Measurements from ENCODE around the gene ECE2. TPM values are rescaled to one million over a fixed set of nuclear protein-coding genes. Genes with fewer than 3 reads are reported as not detected.

Gene ECE2
- total and polyA plus RNA-seq, 10 of the 15 experiments (the other 5 are each of a cell fraction or from before 2014, with no cell fraction given): not detected

- Histone ChIP-seq H3K4me2 (ENCODE audit: control insufficient read depth, insufficient read depth) (no peak overlapping the region), H4K20me1 (ENCODE audit: control insufficient read depth, insufficient read depth) (no peaks in the 10 kb centered on the region; the same call in 1 of the 2 replicates), H3K27me3 (replicated peaks in 1 of 2; ENCODE audit: control insufficient read depth in 2 of 2, insufficient read depth in 2 of 2, low read length in 1 of 2) (no peaks in the 10 kb centered on the region), H3K9ac (ENCODE audit: control insufficient read depth, insufficient read depth, low read length) (no peak overlapping the region), H3K9me3 (replicated peaks; ENCODE audit: control insufficient read depth, insufficient read depth, low read length) (no peaks in the 10 kb centered on the region), H3K4me1 (ENCODE audit: control insufficient read depth, insufficient read depth, low read length) (no peaks in the 10 kb centered on the region), H2AFZ (ENCODE audit: control insufficient read depth, low read depth, low read length) (no peak overlapping the region), H3K27ac (ENCODE audit: control insufficient read depth, insufficient read depth) (no peak overlapping the region), H3K4me3 (no peak overlapping the region), H3K79me2 (ENCODE audit: control insufficient read depth, insufficient read depth, low read length) (no peaks in the 10 kb centered on the region; the same call in 1 of the 2 replicates), H3K36me3 (ENCODE audit: control insufficient read depth in 2 of 2, insufficient read depth in 2 of 2, low read length in 1 of 2) (peaks cover 58 to 74% of the 10 kb centered on the region in 2 experiments)
- in situ Hi-C loops (cut with MboI): no loop called here
- ChIA-PET SMC1A (ENCODE audit: uncharacterized antibody, unreplicated experiment) (no interaction called here), RAD21 (ENCODE audit: unreplicated experiment) (no interaction called here), POLR2A (no interaction called here), CTCF (no interaction called here)
- FAIRE-seq (no peak), DNase-seq (ENCODE audit: low read depth, low spot score) (no peak), ATAC-seq (no peak)
- 30% methylated on average over 3 of the region's 3 CpGs for WGBS (ENCODE audit: insufficient coverage, insufficient replicate concordance, low lambda C conversion rate, missing lambda C conversion rate)
- BruUV-seq (replicated peaks): no TSS peak
- intact Hi-C loops (cut with micrococcal nuclease; ENCODE audit: unreplicated experiment): no loop called here
- TF ChIP-seq, protein P1, sequence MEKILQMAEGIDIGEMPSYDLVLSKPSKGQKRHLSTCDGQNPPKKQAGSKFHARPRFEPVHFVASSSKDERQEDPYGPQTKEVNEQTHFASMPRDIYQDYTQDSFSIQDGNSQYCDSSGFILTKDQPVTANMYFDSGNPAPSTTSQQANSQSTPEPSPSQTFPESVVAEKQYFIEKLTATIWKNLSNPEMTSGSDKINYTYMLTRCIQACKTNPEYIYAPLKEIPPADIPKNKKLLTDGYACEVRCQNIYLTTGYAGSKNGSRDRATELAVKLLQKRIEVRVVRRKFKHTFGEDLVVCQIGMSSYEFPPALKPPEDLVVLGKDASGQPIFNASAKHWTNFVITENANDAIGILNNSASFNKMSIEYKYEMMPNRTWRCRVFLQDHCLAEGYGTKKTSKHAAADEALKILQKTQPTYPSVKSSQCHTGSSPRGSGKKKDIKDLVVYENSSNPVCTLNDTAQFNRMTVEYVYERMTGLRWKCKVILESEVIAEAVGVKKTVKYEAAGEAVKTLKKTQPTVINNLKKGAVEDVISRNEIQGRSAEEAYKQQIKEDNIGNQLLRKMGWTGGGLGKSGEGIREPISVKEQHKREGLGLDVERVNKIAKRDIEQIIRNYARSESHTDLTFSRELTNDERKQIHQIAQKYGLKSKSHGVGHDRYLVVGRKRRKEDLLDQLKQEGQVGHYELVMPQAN (conservative IDR thresholded peaks at IDR 0.05): no peak
Measured at GRCh38 chr3:184328516-184328915, 52.7 kb downstream of the ECE2 start.

DNA sequence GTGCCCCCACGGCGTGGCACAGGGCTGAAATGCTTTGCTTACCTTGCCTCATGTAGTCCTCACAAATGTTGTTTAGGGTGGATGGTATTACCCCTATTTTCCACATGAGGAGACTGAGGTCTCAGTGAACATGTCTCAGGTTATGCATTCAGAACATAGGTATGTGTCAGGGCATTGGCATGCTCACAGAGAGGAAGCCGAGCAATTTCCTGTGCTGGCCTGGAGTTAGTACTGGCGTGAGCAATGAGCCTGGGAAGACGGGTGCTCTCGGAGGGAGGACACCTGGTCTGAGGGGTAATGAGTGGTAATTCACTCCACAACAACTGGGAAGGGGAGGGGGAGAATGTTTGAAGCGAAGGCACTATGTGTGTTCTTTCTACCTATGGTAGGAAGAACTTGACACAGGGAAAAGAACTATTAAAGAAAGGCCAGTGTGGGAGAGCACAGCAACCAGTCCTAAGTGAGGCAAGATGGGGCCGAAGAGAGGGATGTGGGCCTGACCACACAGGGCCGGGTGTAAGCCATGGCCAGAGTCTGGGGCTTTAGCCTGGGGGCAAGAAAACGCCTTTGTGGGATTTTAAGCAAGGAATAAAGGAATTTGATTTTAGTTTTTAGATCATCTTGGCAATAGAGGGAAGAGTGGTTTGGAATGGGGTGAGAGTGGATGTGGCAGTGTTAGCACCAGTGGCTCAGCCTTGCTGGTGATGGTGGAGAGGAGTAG is 56.7 kb downstream of the ECE2 start:
- Histone ChIP-seq H4K20me1 (ENCODE audit: control insufficient read depth, insufficient read depth) (peaks cover 2% of the 10 kb centered on the region), H2AFZ (ENCODE audit: control insufficient read depth, low read depth, low read length) (no peak overlapping the region), H3K4me2 (ENCODE audit: control insufficient read depth, insufficient read depth) (no peak overlapping the region), H3K36me3 (ENCODE audit: control insufficient read depth in 2 of 2, insufficient read depth in 2 of 2, low read length in 1 of 2) (peaks cover 34 to 44% of the 10 kb centered on the region in 2 experiments), H3K4me3 (no peak overlapping the region), H3K4me1 (ENCODE audit: control insufficient read depth, insufficient read depth, low read length) (peaks cover 8% of the 10 kb centered on the region), H3K27me3 (replicated peaks in 1 of 2; ENCODE audit: control insufficient read depth in 2 of 2, insufficient read depth in 2 of 2, low read length in 1 of 2) (no peaks in the 10 kb centered on the region), H3K9me3 (replicated peaks; ENCODE audit: control insufficient read depth, insufficient read depth, low read length) (no peaks in the 10 kb centered on the region), H3K27ac (ENCODE audit: control insufficient read depth, insufficient read depth) (no peak overlapping the region), H3K79me2 (ENCODE audit: control insufficient read depth, insufficient read depth, low read length) (no peaks in the 10 kb centered on the region), H3K9ac (ENCODE audit: control insufficient read depth, insufficient read depth, low read length) (no peak overlapping the region)
- WGBS (ENCODE audit: insufficient coverage, insufficient replicate concordance, low lambda C conversion rate, missing lambda C conversion rate): 91% methylated on average over 10 of the region's 10 CpGs
- FAIRE-seq: no peak
- no TSS peak for BruUV-seq (replicated peaks)
- ChIA-PET RAD21 (ENCODE audit: unreplicated experiment) (no interaction called here), CTCF (no interaction called here), SMC1A (ENCODE audit: uncharacterized antibody, unreplicated experiment) (no interaction called here), POLR2A (no interaction called here)
- TF ChIP-seq SMAD5 (IDR thresholded peaks at IDR 0.05; ENCODE audit: low read depth) (0 out of 2 replicates have a peak, but pooled peaks have one; percentile 32), POLR2A (IDR thresholded peaks at IDR 0.05; ENCODE audit: low read depth, low read length) (peak; percentile 31), RFX5 (IDR thresholded peaks at IDR 0.05; ENCODE audit: low read depth, low read length) (no peak), POLR2AphosphoS5 (IDR thresholded peaks at IDR 0.05; ENCODE audit: low read length) (peak; percentile 44)
- intact Hi-C loops (cut with micrococcal nuclease; ENCODE audit: unreplicated experiment): no loop called here
- no peak for DNase-seq (ENCODE audit: low read depth, low spot score)
- ATAC-seq: no peak
- in situ Hi-C loops (cut with MboI): no loop called here
